H1 (cell line): ENCODE results near the gene ZNF823. TPM values are rescaled to one million over a fixed set of nuclear protein-coding genes. Genes with fewer than 3 reads are reported as not detected.

Source experiments
- CTCF ChIA-PET: fragments of 300-600 bp; sonication (Branson Sonifier 250); formaldehyde crosslinking; loops from one replicate; lab custom pipeline; 2021; ENCODE audit not compliant: partially characterized antibody; lab: Charles Lee
- POLR2A ChIA-PET: fragments of 300-600 bp; sonication (Branson Sonifier 250); formaldehyde crosslinking; loops from one replicate; lab custom pipeline; 2021; ENCODE audit warnings: inconsistent platforms; ENCODE audit not compliant: partially characterized antibody; lab: Charles Lee
- DNase-seq, 2 experiments: peaks; one replicate each; pipeline versions ENCODE4 v3.0.0 to v3.0.0-alpha.2; 2010 to 2022; ENCODE audit warnings: low spot score in 2 of 2, low read depth in 1 of 2, mixed read lengths in 1 of 2
- FAIRE-seq: peaks from 2 replicates; lab custom pipeline; 2011; peaks lifted over from hg19 to GRCh38; lab: Jason Lieb, UNC
- H2AFZ ChIP-seq: 2 replicates; pipeline ENCODE4 v1.8.1; 2012; ENCODE audit warnings: low read length, inconsistent platforms
- H2AK5ac ChIP-seq: 2 replicates; pipeline ENCODE4 v1.6.1; 2013; ENCODE audit warnings: low read depth, low read length
- H2BK120ac ChIP-seq: replicated peaks from 2 replicates; pipeline ENCODE3; 2013; ENCODE audit warnings: low read depth, low read length, inconsistent platforms
- H2BK12ac ChIP-seq: 2 replicates; pipeline ENCODE4 v1.6.1; 2013; ENCODE audit warnings: low read depth, low read length
- H2BK15ac ChIP-seq: 2 replicates; pipeline ENCODE4 v1.6.1; 2013; ENCODE audit warnings: low read length
- H2BK20ac ChIP-seq: 2 replicates; pipeline ENCODE4 v1.6.1; 2013; ENCODE audit warnings: low read length
- H2BK5ac ChIP-seq: 2 replicates; pipeline ENCODE4 v1.6.1; 2013; ENCODE audit warnings: low read depth, low read length
- H3K14ac ChIP-seq: 2 replicates; pipeline ENCODE4 v1.6.1; 2013; ENCODE audit warnings: inconsistent platforms; ENCODE audit not compliant: insufficient read length
- H3K18ac ChIP-seq: 2 replicates; pipeline ENCODE4 v1.6.1; 2013; ENCODE audit warnings: low read length; ENCODE audit errors: extremely low read depth
- H3K23ac ChIP-seq: 2 replicates; pipeline ENCODE4 v1.6.1; 2013; ENCODE audit warnings: inconsistent platforms; ENCODE audit not compliant: insufficient read length
- H3K23me2 ChIP-seq: 2 replicates; pipeline ENCODE4 v1.6.1; 2013; ENCODE audit warnings: low read depth, low read length
- H3K27ac ChIP-seq: 2 replicates; pipeline ENCODE4 v1.6.1; 2011; ENCODE audit warnings: low read depth, low read length, inconsistent platforms
- H3K27me3 ChIP-seq, 4 experiments: replicated peaks in 1 of 4; 1 replicate in 1 of 4; 2 replicates in 3 of 4; pipeline versions ENCODE4 v1.6.1 to v1.8.1; 2011 to 2013; ENCODE audit warnings: low read length in 3 of 4, mild to moderate bottlenecking in 3 of 4, inconsistent platforms in 2 of 4, mixed read lengths in 2 of 4, moderate library complexity in 1 of 4; ENCODE audit not compliant: control insufficient read depth in 3 of 4, insufficient read depth in 3 of 4; ENCODE audit errors: extremely low read depth in 1 of 4
- H3K36me3 ChIP-seq, 4 experiments: 2 replicates each; pipeline versions ENCODE4 v1.6.1 to v1.8.1; 2011 to 2013; ENCODE audit warnings: mild to moderate bottlenecking in 4 of 4, low read length in 3 of 4, moderate library complexity in 2 of 4, control low read depth in 1 of 4, inconsistent platforms in 1 of 4; ENCODE audit not compliant: insufficient read depth in 4 of 4, control insufficient read depth in 2 of 4
- H3K4ac ChIP-seq: replicated peaks from 2 replicates; pipeline ENCODE3; 2013; ENCODE audit warnings: low read length, low read depth, mixed read lengths, inconsistent platforms; ENCODE audit not compliant: insufficient read length
- H3K4me1 ChIP-seq, 4 experiments: replicated peaks in 1 of 4; 1 replicate in 1 of 4; 2 replicates in 3 of 4; pipeline versions ENCODE4 v1.6.1 to v1.8.1; 2011 to 2013; ENCODE audit warnings: low read length in 3 of 4, inconsistent platforms in 2 of 4, mixed read lengths in 1 of 4; ENCODE audit not compliant: insufficient read depth in 4 of 4, control insufficient read depth in 3 of 4
- H3K4me2 ChIP-seq, 2 experiments: 2 replicates each; pipeline versions ENCODE4 v1.6.1 to v1.8.1; 2011 to 2013; ENCODE audit warnings: low read depth in 2 of 2, low read length in 2 of 2, control low read depth in 1 of 2, inconsistent platforms in 1 of 2, mild to moderate bottlenecking in 1 of 2; ENCODE audit not compliant: insufficient read depth in 1 of 2
- H3K4me3 ChIP-seq, 4 experiments: fragments of 200-600, 300-600 bp in 1 of 4; sonication (generic), shearing (Covaris generic), sonication (Bioruptor Twin) in 1 of 4; 2 replicates each; pipeline versions ENCODE4 v1.5.1 to v1.8.1; 2011 to 2016; ENCODE audit warnings: low read length in 4 of 4, low read depth in 3 of 4, control low read depth in 2 of 4, inconsistent platforms in 2 of 4, mild to moderate bottlenecking in 2 of 4, mixed read lengths in 1 of 4, moderate library complexity in 1 of 4; ENCODE audit not compliant: insufficient read depth in 2 of 4; ENCODE audit errors: extremely low read depth in 1 of 4
- H3K56ac ChIP-seq: replicated peaks from 2 replicates; pipeline ENCODE3; 2013; ENCODE audit warnings: low read depth, mild to moderate bottlenecking, mixed read lengths, low read length, inconsistent platforms; ENCODE audit not compliant: insufficient read length
- H3K79me1 ChIP-seq: 2 replicates; pipeline ENCODE4 v1.6.1; 2013; ENCODE audit warnings: low read depth, low read length, control low read depth
- H3K79me2 ChIP-seq, 2 experiments: 2 replicates each; pipeline versions ENCODE4 v1.6.1 to v1.8.1; 2012 to 2013; ENCODE audit warnings: low read length in 2 of 2, mild to moderate bottlenecking in 2 of 2, inconsistent platforms in 1 of 2; ENCODE audit not compliant: insufficient read depth in 2 of 2, control insufficient read depth in 1 of 2
- H3K9ac ChIP-seq, 4 experiments: replicated peaks in 1 of 4; 1 replicate in 1 of 4; 2 replicates in 3 of 4; pipeline versions ENCODE4 v1.6.1 to v1.8.1; 2011 to 2013; ENCODE audit warnings: low read depth in 3 of 4, low read length in 3 of 4, control low read depth in 2 of 4, mild to moderate bottlenecking in 2 of 4, moderate library complexity in 2 of 4, inconsistent platforms in 1 of 4; ENCODE audit errors: extremely low read depth in 1 of 4
- H3K9me3 ChIP-seq, 2 experiments: 2 replicates each; pipeline versions ENCODE4 v1.6.1 to v1.8.1; 2012 to 2013; ENCODE audit warnings: mild to moderate bottlenecking in 2 of 2, moderate library complexity in 2 of 2, control low read depth in 1 of 2, inconsistent platforms in 1 of 2, low read depth in 1 of 2, low read length in 1 of 2, mixed read lengths in 1 of 2; ENCODE audit not compliant: insufficient read depth in 2 of 2
- H4K20me1 ChIP-seq, 2 experiments: replicated peaks in 1 of 2; 2 replicates each; pipeline versions ENCODE3 to v1.8.1; 2011 to 2013; ENCODE audit warnings: inconsistent platforms in 2 of 2, low read length in 2 of 2, mild to moderate bottlenecking in 1 of 2; ENCODE audit not compliant: insufficient read depth in 2 of 2, control insufficient read depth in 1 of 2
- H4K5ac ChIP-seq: 2 replicates; pipeline ENCODE4 v1.6.1; 2013; ENCODE audit warnings: low read length, low read depth, mixed read lengths, inconsistent platforms; ENCODE audit not compliant: insufficient read length
- H4K8ac ChIP-seq: 2 replicates; pipeline ENCODE4 v1.8.0; 2013; ENCODE audit warnings: mild to moderate bottlenecking, moderate library complexity, low read length, inconsistent platforms; ENCODE audit not compliant: insufficient read depth; ENCODE audit errors: extremely low read depth
- H4K91ac ChIP-seq: replicated peaks from 2 replicates; pipeline ENCODE3; 2013; ENCODE audit warnings: low read length, mixed read lengths, inconsistent platforms; ENCODE audit not compliant: insufficient read length
- ATF3 ChIP-seq: IDR thresholded peaks from 2 replicates; pipeline ENCODE4 v1.6.1; 2011; ENCODE audit warnings: low read depth, mild to moderate bottlenecking, low read length; ENCODE audit not compliant: insufficient read depth
- BACH1 ChIP-seq: IDR thresholded peaks from 2 replicates; pipeline ENCODE4 v1.6.1; 2012; ENCODE audit warnings: low read length, improper control_type of control experiment
- EGR1 ChIP-seq: IDR thresholded peaks from 2 replicates; pipeline ENCODE4 v1.6.1; 2011; ENCODE audit warnings: low read depth, low read length, borderline replicate concordance
- EZH2 ChIP-seq: fragments of 200-600 bp; sonication (generic); IDR thresholded peaks from 2 replicates; pipeline ENCODE4 v1.7.1; 2012; ENCODE audit warnings: low read depth, mild to moderate bottlenecking, moderate library complexity, low read length, inconsistent platforms; ENCODE audit not compliant: severe bottlenecking
- HDAC2 ChIP-seq, 2 experiments: fragments of 300-600 bp in 1 of 2; sonication (generic) in 1 of 2; IDR thresholded peaks; 2 replicates each; pipeline ENCODE4 v1.6.1; 2011 to 2012; ENCODE audit warnings: low read depth in 2 of 2, low read length in 2 of 2, mild to moderate bottlenecking in 2 of 2, moderate library complexity in 2 of 2, borderline replicate concordance in 1 of 2, inconsistent platforms in 1 of 2
- JUND ChIP-seq: IDR thresholded peaks from 2 replicates; pipeline ENCODE4 v1.6.1; 2011; ENCODE audit warnings: mild to moderate bottlenecking, improper control_type of control experiment, low read length
- KDM5A ChIP-seq: fragments of 200-600 bp; IDR thresholded peaks from 2 replicates; pipeline ENCODE4 v1.7.1; 2012; ENCODE audit warnings: mild to moderate bottlenecking, low read length, inconsistent platforms, mixed read lengths
- MAX ChIP-seq: IDR thresholded peaks from 2 replicates; pipeline ENCODE4 v1.6.1; 2012; ENCODE audit warnings: inconsistent platforms
- NRF1 ChIP-seq: IDR thresholded peaks from 2 replicates; pipeline ENCODE4 v1.6.1; 2011; ENCODE audit warnings: mild to moderate bottlenecking, low read depth, low read length, improper control_type of control experiment
- SIRT6 ChIP-seq: IDR thresholded peaks from one replicate; pipeline ENCODE4 v1.7.1; 2012; ENCODE audit warnings: low read length, inconsistent platforms
- TBP ChIP-seq: IDR thresholded peaks from 2 replicates; pipeline ENCODE4 v1.6.1; 2011; ENCODE audit warnings: low read depth, low read length, improper control_type of control experiment
- ZNF274 ChIP-seq: IDR thresholded peaks from 2 replicates; pipeline ENCODE4 v1.7.0; 2012; ENCODE audit warnings: low read length, borderline replicate concordance; ENCODE audit errors: extremely low read depth
- WGBS, 2 experiments: shearing (Covaris generic) in 1 of 2; methylation state at CpG; one replicate each; pipeline versions ENCODE4 v1.1.6 to v1.1.7; 2013 to 2015; ENCODE audit warnings: low lambda C conversion rate in 2 of 2, mixed read lengths in 2 of 2, inconsistent platforms in 1 of 2, low coverage in 1 of 2, missing lambda C conversion rate in 1 of 2; ENCODE audit not compliant: insufficient replicate concordance in 2 of 2, insufficient coverage in 1 of 2, insufficient read length in 1 of 2; ENCODE audit errors: extremely low coverage in 1 of 2, missing lambda C conversion rate in 1 of 2; 5-methylcytosine and 5-hydroxymethylcytosine counted together
- polyA plus RNA-seq, 7 experiments: library from polyadenylated mRNA; depleted of rRNA in 3 of 7; stranded (reverse) in 5 of 7; unstranded in 2 of 7; fragments of >200 nt in 5 of 7; fragments of 200-250 nt in 2 of 7; gene quantifications; 1 replicate in 5 of 7; 2 replicates in 1 of 7; 4 replicates in 1 of 7; pipeline versions ENCODE4 v1.2.1 to v1.2.3, GENCODE V29; 2011 to 2013; ENCODE audit warnings: missing spikeins in 2 of 7, mixed read lengths in 2 of 7
- total RNA-seq: library from RNA; stranded (reverse); fragmentation: NEBNext Ultra II Directional; extraction: Animal tissue kit (Norgen Biotek cat#: 25700); gene quantifications from 2 replicates; pipeline ENCODE4 v1.2.1, GENCODE V29; 2021
- TF ChIP-seq, protein P1 (sequence below): IDR thresholded peaks from 2 replicates; pipeline ENCODE4 v1.6.1; 2011; ENCODE audit warnings: low read length, improper control_type of control experiment

ZNF823 gene
- total and polyA plus RNA-seq, 2 of the 8 experiments (the other 6 are each of a cell fraction or from before 2014, with no cell fraction given): 0.73 to 2.4 TPM

DNA sequence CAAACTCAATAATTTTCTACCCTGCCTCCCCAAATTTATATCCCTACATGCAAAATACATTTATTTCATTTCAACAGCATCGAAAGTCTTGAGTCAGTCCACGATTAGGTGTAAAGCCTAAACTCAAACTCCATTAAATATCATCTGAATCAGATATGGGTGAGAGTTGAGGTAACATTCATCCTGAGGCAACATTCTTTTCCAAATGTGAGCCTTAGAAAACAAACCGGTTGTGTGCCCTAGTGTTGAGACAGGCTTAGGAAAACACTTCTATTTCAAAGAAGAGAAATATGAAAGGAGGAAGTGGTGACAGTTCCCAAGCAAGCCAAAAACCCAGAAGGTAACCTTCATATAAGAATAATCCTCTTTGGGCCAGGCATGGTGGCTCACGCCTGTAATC lies 15.9 kb upstream of the ZNF823 start:
- DNase-seq (no peak), FAIRE-seq (no peak)
- no peak overlapping the region for H4K91ac ChIP-seq
- no peak overlapping the region for H2BK12ac ChIP-seq
- H4K5ac ChIP-seq: no peak overlapping the region
- H3K79me2 ChIP-seq: no peaks in the 10 kb centered on the region
- no peak overlapping the region for H3K18ac ChIP-seq
- H3K27me3 ChIP-seq: no peaks in the 10 kb centered on the region
- WGBS, 2 experiments: 88% methylated on average over 4 of the region's 4 CpGs; no CpG with 5 or more reads in 1 of the 2 experiments
- H3K4me1 ChIP-seq: no peaks in the 10 kb centered on the region
- no peak overlapping the region for H4K8ac ChIP-seq
- H3K27ac ChIP-seq: no peak overlapping the region
- ChIA-PET CTCF (no interaction called here), POLR2A (no interaction called here)
- H3K9me3 ChIP-seq: peaks cover 27 to 28% of the 10 kb centered on the region in 2 experiments
- H3K56ac ChIP-seq: no peak overlapping the region
- no peak overlapping the region for H2BK120ac ChIP-seq
- no peaks in the 10 kb centered on the region for H3K36me3 ChIP-seq
- no peak overlapping the region for H2BK20ac ChIP-seq
- no peak overlapping the region for H3K4me2 ChIP-seq
- H3K4ac ChIP-seq: no peak overlapping the region
- H4K20me1 ChIP-seq: no peaks in the 10 kb centered on the region
- H3K14ac ChIP-seq: no peak overlapping the region
- H2BK5ac ChIP-seq: no peak overlapping the region
- no peak overlapping the region for H2BK15ac ChIP-seq
- no peak overlapping the region for H2AFZ ChIP-seq
- H3K23me2 ChIP-seq: no peaks in the 10 kb centered on the region
- no peak overlapping the region for H3K9ac ChIP-seq
- no peak overlapping the region for H3K4me3 ChIP-seq
- no peaks in the 10 kb centered on the region for H3K79me1 ChIP-seq
- H2AK5ac ChIP-seq: no peak overlapping the region
- H3K23ac ChIP-seq: no peak overlapping the region
- TF ChIP-seq JUND: no peak
- TF ChIP-seq BACH1: no peak
- no peak for TF ChIP-seq EGR1
- no peak for TF ChIP-seq SIRT6
- TF ChIP-seq KDM5A: no peak
- TF ChIP-seq, protein P1, sequence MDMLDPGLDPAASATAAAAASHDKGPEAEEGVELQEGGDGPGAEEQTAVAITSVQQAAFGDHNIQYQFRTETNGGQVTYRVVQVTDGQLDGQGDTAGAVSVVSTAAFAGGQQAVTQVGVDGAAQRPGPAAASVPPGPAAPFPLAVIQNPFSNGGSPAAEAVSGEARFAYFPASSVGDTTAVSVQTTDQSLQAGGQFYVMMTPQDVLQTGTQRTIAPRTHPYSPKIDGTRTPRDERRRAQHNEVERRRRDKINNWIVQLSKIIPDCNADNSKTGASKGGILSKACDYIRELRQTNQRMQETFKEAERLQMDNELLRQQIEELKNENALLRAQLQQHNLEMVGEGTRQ: no peak
- TF ChIP-seq HDAC2 (IDR thresholded peaks at IDR 0.05; ENCODE audit: borderline replicate concordance in 1 of 2, low read depth in 2 of 2, low read length in 2 of 2): no peak
- no peak for TF ChIP-seq ATF3
- no peak for TF ChIP-seq NRF1
- no peak for TF ChIP-seq ZNF274
- TF ChIP-seq TBP: no peak
- no peak for TF ChIP-seq EZH2
- no peak for TF ChIP-seq MAX
